ENCODE results near the gene LCNL1. TPM values are rescaled to one million over a fixed set of nuclear protein-coding genes. Genes with fewer than 3 reads are reported as not detected.

The LCNL1 gene
- total and polyA plus RNA-seq, 8 donors, result 0.19 to 0.25 TPM; not detected in 6

GRCh38 chr9:136994888-136995230 lies 12.1 kb downstream of the LCNL1 start:
- TF ChIP-seq CTCF (IDR thresholded peaks at IDR 0.05) (no peak), EP300 (IDR thresholded peaks at IDR 0.05) (no peak), POLR2AphosphoS5 (IDR thresholded peaks at IDR 0.05) (no peak), POLR2A (IDR thresholded peaks at IDR 0.05) (no peak)
- Histone ChIP-seq H3K36me3 (peaks cover 0 to 15% (median 11%) of the 10 kb centered on the region in 4 donors), H3K9me3 (no peaks in the 10 kb centered on the region), H3K4me3 (peak overlapping the region in 3 of 4 donors; percentile 5 to 31 (median 25)), H3K4me1 (peaks cover 44 to 79% (median 57%) of the 10 kb centered on the region in 4 donors), H3K27ac (peak overlapping the region in 1 of 5 donors; percentile 72), H3K27me3 (peaks cover 0 to 44% (median 0%) of the 10 kb centered on the region in 3 donors)
- peak in 1 of 2 donors; percentile 67 for DNase-seq
- intact Hi-C loops (cut with DNase I; ENCODE audit: low total_unique reads), result no loop called here
- 35 to 81% (median 48%) methylated on average over 9 to 40 of the region's 40 CpGs for WGBS, 5 donors

GRCh38 chr9:136995362-136995761 lies 12.6 kb downstream of the LCNL1 start:
- Histone ChIP-seq H3K27me3 (peaks cover 0 to 44% (median 0%) of the 10 kb centered on the region in 3 donors), H3K9me3 (no peaks in the 10 kb centered on the region), H3K36me3 (peaks cover 0 to 15% (median 11%) of the 10 kb centered on the region in 4 donors), H3K27ac (peak overlapping the region in 3 of 5 donors; percentile 50 to 74 (median 72)), H3K4me1 (peaks cover 44 to 82% (median 57%) of the 10 kb centered on the region in 4 donors), H3K4me3 (peak overlapping the region in 3 of 4 donors; percentile 15 to 31 (median 25))
- DNase-seq, result peak in 1 of 2 donors; percentile 44
- WGBS, 5 donors, result 26 to 39% (median 27%) methylated on average over 9 to 30 of the region's 30 CpGs
- no peak for TF ChIP-seq EP300 (IDR thresholded peaks at IDR 0.05)
- no peak for TF ChIP-seq POLR2AphosphoS5 (IDR thresholded peaks at IDR 0.05)
- no peak for TF ChIP-seq POLR2A (IDR thresholded peaks at IDR 0.05)
- TF ChIP-seq CTCF (IDR thresholded peaks at IDR 0.05), result no peak
- intact Hi-C loops (cut with DNase I; ENCODE audit: low total_unique reads), result no loop called here

- Histone ChIP-seq H3K4me3 (peak overlapping the region; percentile 25 to 34 (median 29)), H3K27ac (peak overlapping the region; percentile 50 to 74 (median 72)), H3K36me3 (peaks cover 0 to 15% (median 11%) of the 10 kb centered on the region in 4 donors), H3K27me3 (peaks cover 0 to 44% (median 0%) of the 10 kb centered on the region in 3 donors), H3K9me3 (no peaks in the 10 kb centered on the region), H3K4me1 (peaks cover 44 to 85% (median 58%) of the 10 kb centered on the region in 4 donors)
- intact Hi-C loops (cut with DNase I; ENCODE audit: low total_unique reads), result no loop called here
- WGBS, 5 donors, result 8 to 33% (median 11%) methylated on average over 6 to 12 of the region's 12 CpGs
- peak; percentile 61 to 63 for DNase-seq
- no peak for TF ChIP-seq EP300 (IDR thresholded peaks at IDR 0.05)
- TF ChIP-seq POLR2A (IDR thresholded peaks at IDR 0.05), result no peak
- TF ChIP-seq CTCF (IDR thresholded peaks at IDR 0.05), result no peak
- no peak for TF ChIP-seq POLR2AphosphoS5 (IDR thresholded peaks at IDR 0.05)
These were observed 13.0 kb downstream of the LCNL1 start for GRCh38 chr9:136995772-136996311.

GRCh38 chr9:136996361-136997292 lies 13.8 kb downstream of the LCNL1 start, which contains the start of gene CLIC3:
TSS of gene CLIC3 (minus strand) at chr9:136996568. CDS start at chr9:136996543, 25 bp downstream.
- peak; percentile 73 to 81 for DNase-seq
- no peak for TF ChIP-seq CTCF (IDR thresholded peaks at IDR 0.05)
- TF ChIP-seq POLR2AphosphoS5 (IDR thresholded peaks at IDR 0.05), result no peak
- TF ChIP-seq EP300 (IDR thresholded peaks at IDR 0.05), result no peak
- no peak for TF ChIP-seq POLR2A (IDR thresholded peaks at IDR 0.05)
- H3K36me3 ChIP-seq, result peaks cover 0 to 15% (median 11%) of the 10 kb centered on the region in 4 donors
- no peaks in the 10 kb centered on the region for H3K9me3 ChIP-seq
- intact Hi-C loops (cut with DNase I; ENCODE audit: low total_unique reads), result no loop called here
- peak within 1 kb of the TSS; percentile 50 to 74 (median 72) for H3K27ac ChIP-seq
- H3K4me3 ChIP-seq, result peak within 1 kb of the TSS; percentile 25 to 34 (median 29)
- 12 to 30% (median 16%) methylated on average over 12 to 35 of the region's 35 CpGs for WGBS, 5 donors
- H3K27me3 ChIP-seq, result peaks cover 0 to 44% (median 0%) of the 10 kb centered on the region in 3 donors
- H3K4me1 ChIP-seq, result peaks cover 44 to 86% (median 58%) of the 10 kb centered on the region in 4 donors
